Measurements from ENCODE around the gene FAM89B.

Gene FAM89B

GRCh38 chr11:65574811-65575567 lies 2.7 kb downstream of the FAM89B start:
- no peak for DNase-seq

- DNase-seq: peak; percentile 51
These were observed 3.4 kb downstream of the FAM89B start, which contains the start of gene EHBP1L1 for GRCh38 chr11:65575568-65576231. Gene EHBP1L1, plus strand, starts transcription at chr11:65576053. Its CDS starts 250 bp downstream, at chr11:65576303.

GRCh38 chr11:65576232-65576866 lies 4.0 kb downstream of the FAM89B start:
- DNase-seq: no peak

GRCh38 chr11:65576867-65577755 lies 4.8 kb downstream of the FAM89B start:
- DNase-seq: peak; percentile 67

GRCh38 chr11:65577756-65578109 lies 5.4 kb downstream of the FAM89B start:
- no peak for DNase-seq

GRCh38 chr11:65578134-65578533 lies 5.8 kb downstream of the FAM89B start:
- no peak for DNase-seq

GRCh38 chr11:65578667-65579066 lies 6.3 kb downstream of the FAM89B start:
- no peak for DNase-seq

- no peak for DNase-seq
These were observed 7.0 kb downstream of the FAM89B start for GRCh38 chr11:65579291-65579690.

GRCh38 chr11:65580031-65580692 lies 7.8 kb downstream of the FAM89B start:
- DNase-seq: no peak

- DNase-seq: no peak
These were observed 8.4 kb downstream of the FAM89B start for GRCh38 chr11:65580756-65581155.

- no peak for DNase-seq
These were observed 9.6 kb downstream of the FAM89B start for GRCh38 chr11:65581928-65582327.

- DNase-seq: no peak
These were observed 11.3 kb downstream of the FAM89B start for GRCh38 chr11:65583589-65583988.

GRCh38 chr11:65584106-65584505 lies 11.8 kb downstream of the FAM89B start:
- no peak for DNase-seq

- DNase-seq: no peak
These were observed 12.4 kb downstream of the FAM89B start for GRCh38 chr11:65584723-65585171.

GRCh38 chr11:65585396-65586246 lies 13.3 kb downstream of the FAM89B start:
- no peak for DNase-seq

- no peak for DNase-seq
These were observed 13.9 kb downstream of the FAM89B start for GRCh38 chr11:65586247-65586630.

- peak; percentile 49 for DNase-seq
These were observed 14.3 kb downstream of the FAM89B start for GRCh38 chr11:65586676-65587075.

GRCh38 chr11:65588199-65589054 lies 16.1 kb downstream of the FAM89B start:
- peak; percentile 41 for DNase-seq

- DNase-seq: no peak
These were observed 17.3 kb downstream of the FAM89B start for GRCh38 chr11:65589444-65590239.

Data from fibroblast of skin of scalp (primary cell).